Loucy (cell line): ENCODE measurements around the gene PCDHB11.
"Not testable (repeated sequence)": the region's sequence is repeated elsewhere in the genome, so short reads cannot be mapped to it uniquely, and the experiment has no call there.

Experiments
- H2AFZ ChIP-seq: fragments of 200-600 bp; sonication (generic); 2 replicates; pipeline ENCODE4 v1.6.0; 2016; ENCODE audit warnings: antibody characterized with exemption, mild to moderate bottlenecking, low read length, moderate library complexity
- H3F3A ChIP-seq: fragments of 200-600 bp; 2 replicates; pipeline ENCODE4 v1.6.0; 2016; ENCODE audit warnings: antibody characterized with exemption, low read depth, mild to moderate bottlenecking
- H3K27me3 ChIP-seq: fragments of 200-600 bp; sonication (generic); 2 replicates; pipeline ENCODE4 v1.6.1; 2014; ENCODE audit warnings: low read length, mild to moderate bottlenecking; ENCODE audit not compliant: insufficient read depth, poor library complexity, severe bottlenecking
- H3K36me3 ChIP-seq: fragments of 200-600 bp; sonication (generic); 2 replicates; pipeline ENCODE4 v1.6.1; 2016; ENCODE audit warnings: low read length; ENCODE audit not compliant: insufficient read depth
- H3K4me1 ChIP-seq: fragments of 200-600 bp; sonication (generic); 2 replicates; pipeline ENCODE4 v1.5.1; 2014; ENCODE audit warnings: low read length, mild to moderate bottlenecking; ENCODE audit not compliant: insufficient read depth, poor library complexity, severe bottlenecking
- H3K4me2 ChIP-seq: fragments of 200-600 bp; sonication (generic); 2 replicates; pipeline ENCODE4 v1.6.0; 2014; ENCODE audit warnings: antibody characterized with exemption, low read length, low read depth, mild to moderate bottlenecking; ENCODE audit not compliant: poor library complexity, severe bottlenecking
- H3K4me3 ChIP-seq: fragments of 200-600 bp; sonication (generic); 2 replicates; pipeline ENCODE4 v1.5.1; 2014; ENCODE audit warnings: low read length, mild to moderate bottlenecking, mixed read lengths; ENCODE audit not compliant: poor library complexity, severe bottlenecking
- H3K79me2 ChIP-seq: fragments of 200-600 bp; sonication (generic); 2 replicates; pipeline ENCODE4 v1.6.1; 2014; ENCODE audit warnings: low read length; ENCODE audit not compliant: insufficient read depth
- H3K9ac ChIP-seq: fragments of 200-600 bp; sonication (generic); 2 replicates; pipeline ENCODE4 v1.6.0; 2014; ENCODE audit warnings: mild to moderate bottlenecking, low read depth, low read length, moderate library complexity; ENCODE audit not compliant: poor library complexity, severe bottlenecking
- H3K9me2 ChIP-seq: fragments of 200-600 bp; sonication (generic); replicated peaks from 2 replicates; pipeline ENCODE4 v1.6.1; 2016; ENCODE audit warnings: low read depth, low read length, mixed read lengths
- H3K9me3 ChIP-seq: fragments of 200-600 bp; sonication (generic); 2 replicates; pipeline ENCODE4 v1.6.1; 2014; ENCODE audit warnings: mild to moderate bottlenecking, antibody characterized with exemption, low read length, low read depth; ENCODE audit not compliant: insufficient read depth
- H4K20me1 ChIP-seq: fragments of 200-600 bp; sonication (generic); 2 replicates; pipeline ENCODE4 v1.6.0; 2014; ENCODE audit warnings: antibody characterized with exemption, low read length, mild to moderate bottlenecking; ENCODE audit not compliant: insufficient read depth, poor library complexity, severe bottlenecking
- CTCF ChIP-seq: fragments of 200-600 bp; sonication (generic); conservative IDR thresholded peaks from 2 replicates; pipeline ENCODE4 v1.5.1; 2014; ENCODE audit warnings: mild to moderate bottlenecking, antibody characterized with exemption, low read length
- EZH2phosphoT487 ChIP-seq: fragments of 200-600 bp; IDR thresholded peaks from 2 replicates; pipeline ENCODE4 v1.6.1; 2018; ENCODE audit warnings: antibody characterized with exemption, mild to moderate bottlenecking, moderate library complexity, borderline replicate concordance

PCDHB11 gene

GRCh38 chr5:141150993-141151325 lies 48.5 kb upstream of the PCDHB11 start:
- Histone ChIP-seq H3K9me2 (no peaks in the 10 kb centered on the region), H3K36me3 (no peaks in the 10 kb centered on the region), H4K20me1 (no peaks in the 10 kb centered on the region), H3K27me3 (no peaks in the 10 kb centered on the region), H2AFZ (no peak overlapping the region), H3K9me3 (no peaks in the 10 kb centered on the region), H3K9ac (no peak overlapping the region), H3K79me2 (no peaks in the 10 kb centered on the region), H3K4me2 (no peak overlapping the region), H3F3A (no peaks in the 10 kb centered on the region), H3K4me3 (no peak overlapping the region), H3K4me1 (no peaks in the 10 kb centered on the region)
- TF ChIP-seq EZH2phosphoT487 (no peak), CTCF (no peak)

- not testable (repeated sequence) for H2AFZ ChIP-seq, H3K4me2 ChIP-seq, H3K9me3 ChIP-seq, H3K79me2 ChIP-seq, H3K9ac ChIP-seq, H3K4me3 ChIP-seq, H4K20me1 ChIP-seq, H3K36me3 ChIP-seq, H3K27me3 ChIP-seq, H3F3A ChIP-seq, H3K9me2 ChIP-seq, H3K4me1 ChIP-seq
Observed at GRCh38 chr5:141151632-141152031, 47.8 kb upstream of the PCDHB11 start.

GRCh38 chr5:141152096-141152495 lies 47.3 kb upstream of the PCDHB11 start:
- not testable (repeated sequence) for H4K20me1 ChIP-seq, H3K9me2 ChIP-seq, H3K9ac ChIP-seq, H2AFZ ChIP-seq, H3K4me2 ChIP-seq, H3K27me3 ChIP-seq, H3K79me2 ChIP-seq, H3K36me3 ChIP-seq, H3K9me3 ChIP-seq, H3F3A ChIP-seq, H3K4me3 ChIP-seq, H3K4me1 ChIP-seq

GRCh38 chr5:141155540-141156374 lies 43.7 kb upstream of the PCDHB11 start:
- Histone ChIP-seq H3K4me1 (no peaks in the 10 kb centered on the region), H3F3A (no peaks in the 10 kb centered on the region), H2AFZ (no peak overlapping the region), H3K4me2 (no peak overlapping the region), H3K9me2 (no peaks in the 10 kb centered on the region), H4K20me1 (no peaks in the 10 kb centered on the region), H3K36me3 (no peaks in the 10 kb centered on the region), H3K9me3 (0 out of 2 replicates have a peak, but pooled peaks cover 4% of the 10 kb centered on the region), H3K9ac (no peak overlapping the region), H3K27me3 (no peaks in the 10 kb centered on the region), H3K79me2 (no peaks in the 10 kb centered on the region), H3K4me3 (no peak overlapping the region)
- TF ChIP-seq EZH2phosphoT487: no peak
- peak; percentile 37 for TF ChIP-seq CTCF

- not testable (repeated sequence) for H3K27me3 ChIP-seq, H3F3A ChIP-seq, H3K4me2 ChIP-seq, H3K9ac ChIP-seq, H4K20me1 ChIP-seq, H3K9me3 ChIP-seq, H3K4me1 ChIP-seq, H2AFZ ChIP-seq, H3K4me3 ChIP-seq, H3K9me2 ChIP-seq, H3K79me2 ChIP-seq, H3K36me3 ChIP-seq
Observed at GRCh38 chr5:141157356-141157755, 42.1 kb upstream of the PCDHB11 start.

GRCh38 chr5:141157901-141158300 lies 41.5 kb upstream of the PCDHB11 start:
- not testable (repeated sequence) for H3K4me3 ChIP-seq, H3K27me3 ChIP-seq, H3K9me2 ChIP-seq, H3K36me3 ChIP-seq, H2AFZ ChIP-seq, H3K79me2 ChIP-seq, H4K20me1 ChIP-seq, H3F3A ChIP-seq, H3K9me3 ChIP-seq, H3K4me1 ChIP-seq, H3K4me2 ChIP-seq, H3K9ac ChIP-seq
